ENCODE data around the gene PPP1R14C.

The PPP1R14C gene

DNA sequence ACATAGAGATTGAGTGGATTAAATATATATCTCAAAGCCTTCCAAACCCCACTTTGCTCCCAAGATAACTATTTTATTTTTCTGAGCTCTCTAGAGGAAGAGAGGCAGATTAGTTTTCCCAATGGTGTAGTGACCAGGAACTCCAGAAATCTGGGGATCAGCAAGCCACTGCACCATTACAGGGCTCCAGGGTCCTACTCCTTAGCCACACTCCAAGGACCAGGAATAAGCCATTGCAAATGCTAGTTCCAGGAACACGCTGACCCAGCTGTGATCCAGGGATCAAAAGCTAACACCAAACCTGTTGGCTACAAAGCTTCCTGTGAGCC, 128.3 kb downstream of the PPP1R14C start:
- no peak for TF ChIP-seq ESRRG (CRISPR knock-in tag; IDR thresholded peaks at IDR 0.05)
- no peak for TF ChIP-seq OSR1 (CRISPR knock-in tag; IDR thresholded peaks at IDR 0.05)
- no peak for TF ChIP-seq PPARA (CRISPR knock-in tag; IDR thresholded peaks at IDR 0.05; ENCODE audit: borderline replicate concordance)
- TF ChIP-seq, protein P1, sequence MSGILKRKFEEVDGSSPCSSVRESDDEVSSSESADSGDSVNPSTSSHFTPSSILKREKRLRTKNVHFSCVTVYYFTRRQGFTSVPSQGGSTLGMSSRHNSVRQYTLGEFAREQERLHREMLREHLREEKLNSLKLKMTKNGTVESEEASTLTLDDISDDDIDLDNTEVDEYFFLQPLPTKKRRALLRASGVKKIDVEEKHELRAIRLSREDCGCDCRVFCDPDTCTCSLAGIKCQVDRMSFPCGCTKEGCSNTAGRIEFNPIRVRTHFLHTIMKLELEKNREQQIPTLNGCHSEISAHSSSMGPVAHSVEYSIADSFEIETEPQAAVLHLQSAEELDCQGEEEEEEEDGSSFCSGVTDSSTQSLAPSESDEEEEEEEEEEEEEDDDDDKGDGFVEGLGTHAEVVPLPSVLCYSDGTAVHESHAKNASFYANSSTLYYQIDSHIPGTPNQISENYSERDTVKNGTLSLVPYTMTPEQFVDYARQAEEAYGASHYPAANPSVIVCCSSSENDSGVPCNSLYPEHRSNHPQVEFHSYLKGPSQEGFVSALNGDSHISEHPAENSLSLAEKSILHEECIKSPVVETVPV (CRISPR knock-in tag; IDR thresholded peaks at IDR 0.05), result no peak
- TF ChIP-seq, protein P2, sequence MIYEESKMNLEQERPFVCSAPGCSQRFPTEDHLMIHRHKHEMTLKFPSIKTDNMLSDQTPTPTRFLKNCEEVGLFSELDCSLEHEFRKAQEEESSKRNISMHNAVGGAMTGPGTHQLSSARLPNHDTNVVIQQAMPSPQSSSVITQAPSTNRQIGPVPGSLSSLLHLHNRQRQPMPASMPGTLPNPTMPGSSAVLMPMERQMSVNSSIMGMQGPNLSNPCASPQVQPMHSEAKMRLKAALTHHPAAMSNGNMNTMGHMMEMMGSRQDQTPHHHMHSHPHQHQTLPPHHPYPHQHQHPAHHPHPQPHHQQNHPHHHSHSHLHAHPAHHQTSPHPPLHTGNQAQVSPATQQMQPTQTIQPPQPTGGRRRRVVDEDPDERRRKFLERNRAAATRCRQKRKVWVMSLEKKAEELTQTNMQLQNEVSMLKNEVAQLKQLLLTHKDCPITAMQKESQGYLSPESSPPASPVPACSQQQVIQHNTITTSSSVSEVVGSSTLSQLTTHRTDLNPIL (CRISPR knock-in tag; IDR thresholded peaks at IDR 0.05; ENCODE audit: low read depth), result no peak
- no peak for TF ChIP-seq ZNF8 (CRISPR knock-in tag; IDR thresholded peaks at IDR 0.05)
- no peak for TF ChIP-seq TOX (CRISPR knock-in tag; IDR thresholded peaks at IDR 0.05; ENCODE audit: borderline replicate concordance)
- TF ChIP-seq ZNF70 (CRISPR knock-in tag; IDR thresholded peaks at IDR 0.05), result no peak
- no peak for TF ChIP-seq TCF4 (CRISPR knock-in tag; IDR thresholded peaks at IDR 0.05; ENCODE audit: borderline replicate concordance)
- no peak for TF ChIP-seq RARB (CRISPR knock-in tag; IDR thresholded peaks at IDR 0.05)
- no peak for TF ChIP-seq ZNF565 (CRISPR knock-in tag; conservative IDR thresholded peaks at IDR 0.05; ENCODE audit: low read depth)
- no peak for TF ChIP-seq SNAI2 (CRISPR knock-in tag; IDR thresholded peaks at IDR 0.05)
- no peak for TF ChIP-seq ZFP30 (CRISPR knock-in tag; IDR thresholded peaks at IDR 0.05)
- TF ChIP-seq ARNTL (CRISPR knock-in tag; IDR thresholded peaks at IDR 0.05; ENCODE audit: borderline replicate concordance, low read depth), result no peak
- no peak for TF ChIP-seq ISL1 (CRISPR knock-in tag; IDR thresholded peaks at IDR 0.05)
- TF ChIP-seq, protein P3, sequence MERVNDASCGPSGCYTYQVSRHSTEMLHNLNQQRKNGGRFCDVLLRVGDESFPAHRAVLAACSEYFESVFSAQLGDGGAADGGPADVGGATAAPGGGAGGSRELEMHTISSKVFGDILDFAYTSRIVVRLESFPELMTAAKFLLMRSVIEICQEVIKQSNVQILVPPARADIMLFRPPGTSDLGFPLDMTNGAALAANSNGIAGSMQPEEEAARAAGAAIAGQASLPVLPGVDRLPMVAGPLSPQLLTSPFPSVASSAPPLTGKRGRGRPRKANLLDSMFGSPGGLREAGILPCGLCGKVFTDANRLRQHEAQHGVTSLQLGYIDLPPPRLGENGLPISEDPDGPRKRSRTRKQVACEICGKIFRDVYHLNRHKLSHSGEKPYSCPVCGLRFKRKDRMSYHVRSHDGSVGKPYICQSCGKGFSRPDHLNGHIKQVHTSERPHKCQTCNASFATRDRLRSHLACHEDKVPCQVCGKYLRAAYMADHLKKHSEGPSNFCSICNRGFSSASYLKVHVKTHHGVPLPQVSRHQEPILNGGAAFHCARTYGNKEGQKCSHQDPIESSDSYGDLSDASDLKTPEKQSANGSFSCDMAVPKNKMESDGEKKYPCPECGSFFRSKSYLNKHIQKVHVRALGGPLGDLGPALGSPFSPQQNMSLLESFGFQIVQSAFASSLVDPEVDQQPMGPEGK (CRISPR knock-in tag; IDR thresholded peaks at IDR 0.05; ENCODE audit: borderline replicate concordance), result no peak
- TF ChIP-seq ZFP3 (CRISPR knock-in tag; IDR thresholded peaks at IDR 0.05), result no peak
- no peak for TF ChIP-seq BACH2 (CRISPR knock-in tag; IDR thresholded peaks at IDR 0.05; ENCODE audit: borderline replicate concordance)
- no peak for TF ChIP-seq ZC3H10 (CRISPR knock-in tag; IDR thresholded peaks at IDR 0.05)
- TF ChIP-seq, protein P4, sequence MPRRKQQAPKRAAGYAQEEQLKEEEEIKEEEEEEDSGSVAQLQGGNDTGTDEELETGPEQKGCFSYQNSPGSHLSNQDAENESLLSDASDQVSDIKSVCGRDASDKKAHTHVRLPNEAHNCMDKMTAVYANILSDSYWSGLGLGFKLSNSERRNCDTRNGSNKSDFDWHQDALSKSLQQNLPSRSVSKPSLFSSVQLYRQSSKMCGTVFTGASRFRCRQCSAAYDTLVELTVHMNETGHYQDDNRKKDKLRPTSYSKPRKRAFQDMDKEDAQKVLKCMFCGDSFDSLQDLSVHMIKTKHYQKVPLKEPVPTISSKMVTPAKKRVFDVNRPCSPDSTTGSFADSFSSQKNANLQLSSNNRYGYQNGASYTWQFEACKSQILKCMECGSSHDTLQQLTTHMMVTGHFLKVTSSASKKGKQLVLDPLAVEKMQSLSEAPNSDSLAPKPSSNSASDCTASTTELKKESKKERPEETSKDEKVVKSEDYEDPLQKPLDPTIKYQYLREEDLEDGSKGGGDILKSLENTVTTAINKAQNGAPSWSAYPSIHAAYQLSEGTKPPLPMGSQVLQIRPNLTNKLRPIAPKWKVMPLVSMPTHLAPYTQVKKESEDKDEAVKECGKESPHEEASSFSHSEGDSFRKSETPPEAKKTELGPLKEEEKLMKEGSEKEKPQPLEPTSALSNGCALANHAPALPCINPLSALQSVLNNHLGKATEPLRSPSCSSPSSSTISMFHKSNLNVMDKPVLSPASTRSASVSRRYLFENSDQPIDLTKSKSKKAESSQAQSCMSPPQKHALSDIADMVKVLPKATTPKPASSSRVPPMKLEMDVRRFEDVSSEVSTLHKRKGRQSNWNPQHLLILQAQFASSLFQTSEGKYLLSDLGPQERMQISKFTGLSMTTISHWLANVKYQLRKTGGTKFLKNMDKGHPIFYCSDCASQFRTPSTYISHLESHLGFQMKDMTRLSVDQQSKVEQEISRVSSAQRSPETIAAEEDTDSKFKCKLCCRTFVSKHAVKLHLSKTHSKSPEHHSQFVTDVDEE (CRISPR knock-in tag; IDR thresholded peaks at IDR 0.05), result no peak
- ATAC-seq, result no peak

DNA sequence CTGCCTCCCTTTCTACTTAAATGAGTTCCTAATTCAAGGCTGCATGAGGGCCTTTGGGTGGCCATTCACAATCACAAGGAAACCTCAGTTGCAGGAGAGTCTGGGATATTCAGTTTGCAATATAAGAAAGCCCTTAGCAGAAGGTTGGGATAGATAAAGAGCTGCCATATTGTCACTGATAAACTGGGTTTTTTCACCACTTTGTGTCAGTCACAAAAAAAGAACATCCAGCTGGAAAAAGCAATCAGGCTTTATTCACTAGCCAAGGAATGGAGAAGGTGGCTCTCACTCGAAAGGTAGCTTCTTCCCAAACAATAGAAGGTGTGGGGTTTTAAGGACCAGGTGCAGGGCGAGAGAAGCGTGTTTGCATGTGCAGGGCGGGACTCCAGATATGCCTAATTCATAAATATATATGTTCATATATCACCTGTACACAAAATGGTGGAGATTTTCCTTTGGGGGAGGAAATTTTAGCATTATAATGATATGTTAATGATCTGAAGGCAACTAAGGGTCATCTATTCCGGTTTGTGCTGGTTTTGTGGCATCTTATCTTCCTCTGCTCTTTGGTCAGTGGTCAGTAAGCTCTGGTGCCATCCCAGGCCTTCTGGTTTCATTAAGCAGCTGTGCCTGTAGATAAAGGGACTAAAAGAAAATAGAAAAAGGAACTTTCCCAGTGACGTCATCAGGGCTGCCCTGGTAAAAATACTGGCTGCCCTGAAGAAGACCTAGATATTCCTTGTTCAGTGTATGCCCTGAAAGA, 128.8 kb downstream of the PPP1R14C start:
- ATAC-seq, result no peak
- TF ChIP-seq, protein P2 (CRISPR knock-in tag; IDR thresholded peaks at IDR 0.05; ENCODE audit: low read depth), result no peak
- no peak for TF ChIP-seq TOX (CRISPR knock-in tag; IDR thresholded peaks at IDR 0.05; ENCODE audit: borderline replicate concordance)

DNA sequence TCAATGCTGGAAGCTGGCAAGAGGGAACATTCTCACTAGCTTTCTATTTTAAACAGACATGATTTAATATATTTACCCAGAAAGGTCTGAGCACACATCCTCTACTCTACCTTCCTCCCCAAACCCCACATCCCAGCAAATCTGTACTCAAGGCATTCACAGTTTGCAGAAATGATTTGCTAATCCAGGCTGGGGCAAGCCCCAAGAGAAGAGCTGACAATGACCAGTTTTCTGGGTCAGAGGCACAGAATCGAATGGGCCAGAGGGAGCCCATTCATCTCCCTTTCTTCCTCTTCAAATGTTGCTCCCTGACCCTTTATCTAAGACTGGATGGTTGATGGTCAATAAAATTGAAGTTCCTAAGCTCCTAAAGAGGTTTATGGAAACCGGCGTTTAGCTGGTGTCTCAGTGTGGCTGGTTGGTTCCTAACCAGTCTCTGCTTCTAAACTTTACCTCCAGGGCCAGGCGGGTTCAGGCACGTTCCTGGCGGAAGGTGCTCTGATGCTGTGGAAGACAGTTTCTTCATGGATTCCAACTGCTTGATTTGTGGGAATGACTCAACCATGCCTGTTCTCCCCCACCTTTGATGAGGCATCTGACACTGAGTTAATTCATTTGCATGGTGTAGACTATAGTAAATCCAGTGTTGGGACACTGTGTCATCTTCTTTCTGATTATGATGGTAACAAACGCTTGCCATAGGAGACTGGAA, 129.6 kb downstream of the PPP1R14C start:
- no peak for ATAC-seq
- no peak for TF ChIP-seq TCF4 (CRISPR knock-in tag; IDR thresholded peaks at IDR 0.05; ENCODE audit: borderline replicate concordance)
- TF ChIP-seq ZNF565 (CRISPR knock-in tag; conservative IDR thresholded peaks at IDR 0.05; ENCODE audit: low read depth), result no peak
- no peak for TF ChIP-seq OSR1 (CRISPR knock-in tag; IDR thresholded peaks at IDR 0.05)
- TF ChIP-seq ARNTL (CRISPR knock-in tag; IDR thresholded peaks at IDR 0.05; ENCODE audit: borderline replicate concordance, low read depth), result no peak
- TF ChIP-seq GLIS3 (CRISPR knock-in tag; IDR thresholded peaks at IDR 0.05), result no peak
- TF ChIP-seq, protein P4 (CRISPR knock-in tag; IDR thresholded peaks at IDR 0.05), result no peak
- TF ChIP-seq TOX (CRISPR knock-in tag; IDR thresholded peaks at IDR 0.05; ENCODE audit: borderline replicate concordance), result no peak
- no peak for TF ChIP-seq ZC3H10 (CRISPR knock-in tag; IDR thresholded peaks at IDR 0.05)
- TF ChIP-seq RARB (CRISPR knock-in tag; IDR thresholded peaks at IDR 0.05), result no peak
- TF ChIP-seq, protein P3 (CRISPR knock-in tag; IDR thresholded peaks at IDR 0.05; ENCODE audit: borderline replicate concordance), result no peak
- no peak for TF ChIP-seq PPARA (CRISPR knock-in tag; IDR thresholded peaks at IDR 0.05; ENCODE audit: borderline replicate concordance)
